Measurements from ENCODE around the gene C6orf47.
A peak's percentile ranks its signal among the peaks of the same experiment; 100 is the strongest.

The C6orf47 gene

DNA sequence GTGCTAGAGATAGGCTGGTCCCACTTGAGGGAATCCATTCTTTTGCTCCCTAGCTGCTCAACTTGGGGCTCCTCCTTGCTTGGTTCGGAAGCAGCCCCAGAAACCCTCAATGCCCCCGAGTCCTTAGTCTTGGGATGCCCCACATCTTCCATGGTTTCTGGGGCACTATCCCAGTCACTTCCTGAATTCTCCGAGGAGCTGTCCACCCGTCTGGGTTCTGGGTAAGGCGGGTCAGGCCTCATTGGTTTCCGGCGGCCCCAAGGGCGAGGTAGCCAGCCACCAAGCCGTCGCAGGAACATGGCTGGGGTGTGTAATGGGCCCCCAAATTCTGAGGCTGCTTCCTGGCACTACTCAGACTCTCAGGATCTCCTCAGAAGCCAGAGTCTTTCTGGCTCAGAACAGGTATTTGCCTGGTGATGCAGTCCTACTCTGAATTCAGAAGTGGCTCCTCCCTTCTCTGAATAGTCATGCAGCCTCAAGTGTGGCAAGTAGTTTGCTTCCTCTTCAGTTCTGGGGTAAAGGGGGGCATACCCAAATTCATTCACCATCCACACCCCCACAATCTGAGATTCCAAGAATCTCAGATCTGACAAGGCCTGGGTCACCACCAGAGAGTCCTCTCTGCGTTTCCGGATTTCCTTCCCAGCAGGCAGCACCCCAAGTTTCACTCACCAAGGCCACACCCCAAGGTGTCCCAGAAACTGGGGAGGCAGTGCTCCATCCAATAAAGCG is 763 bp downstream of the C6orf47 start:
- ChIA-PET CTCF (interaction anchor here (0.7 to 3.1 kb wide), 6 partner anchors 8 to 205 kb away, joined by 3 to 13 read pairs (median 4); partner anchors contain the start of genes BAG6, LY6G5B and LY6G5C), POLR2A (interaction anchor here (0.6 to 1.7 kb wide), 5 partner anchors 8 to 168 kb away, joined by 3 to 15 read pairs (median 4); partner anchors contain the start of genes BAG6 and HSPA1B)
- peak overlapping the region; percentile 86 for H3K4me3 ChIP-seq (ENCODE audit: low read depth, low read length)
- TF ChIP-seq, protein P1, sequence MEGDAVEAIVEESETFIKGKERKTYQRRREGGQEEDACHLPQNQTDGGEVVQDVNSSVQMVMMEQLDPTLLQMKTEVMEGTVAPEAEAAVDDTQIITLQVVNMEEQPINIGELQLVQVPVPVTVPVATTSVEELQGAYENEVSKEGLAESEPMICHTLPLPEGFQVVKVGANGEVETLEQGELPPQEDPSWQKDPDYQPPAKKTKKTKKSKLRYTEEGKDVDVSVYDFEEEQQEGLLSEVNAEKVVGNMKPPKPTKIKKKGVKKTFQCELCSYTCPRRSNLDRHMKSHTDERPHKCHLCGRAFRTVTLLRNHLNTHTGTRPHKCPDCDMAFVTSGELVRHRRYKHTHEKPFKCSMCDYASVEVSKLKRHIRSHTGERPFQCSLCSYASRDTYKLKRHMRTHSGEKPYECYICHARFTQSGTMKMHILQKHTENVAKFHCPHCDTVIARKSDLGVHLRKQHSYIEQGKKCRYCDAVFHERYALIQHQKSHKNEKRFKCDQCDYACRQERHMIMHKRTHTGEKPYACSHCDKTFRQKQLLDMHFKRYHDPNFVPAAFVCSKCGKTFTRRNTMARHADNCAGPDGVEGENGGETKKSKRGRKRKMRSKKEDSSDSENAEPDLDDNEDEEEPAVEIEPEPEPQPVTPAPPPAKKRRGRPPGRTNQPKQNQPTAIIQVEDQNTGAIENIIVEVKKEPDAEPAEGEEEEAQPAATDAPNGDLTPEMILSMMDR (IDR thresholded peaks at IDR 0.05; ENCODE audit: insufficient read depth, low read length, missing control alignments): no peak
- no peak for DNase-seq (ENCODE audit: low read depth, low spot score)

DNA sequence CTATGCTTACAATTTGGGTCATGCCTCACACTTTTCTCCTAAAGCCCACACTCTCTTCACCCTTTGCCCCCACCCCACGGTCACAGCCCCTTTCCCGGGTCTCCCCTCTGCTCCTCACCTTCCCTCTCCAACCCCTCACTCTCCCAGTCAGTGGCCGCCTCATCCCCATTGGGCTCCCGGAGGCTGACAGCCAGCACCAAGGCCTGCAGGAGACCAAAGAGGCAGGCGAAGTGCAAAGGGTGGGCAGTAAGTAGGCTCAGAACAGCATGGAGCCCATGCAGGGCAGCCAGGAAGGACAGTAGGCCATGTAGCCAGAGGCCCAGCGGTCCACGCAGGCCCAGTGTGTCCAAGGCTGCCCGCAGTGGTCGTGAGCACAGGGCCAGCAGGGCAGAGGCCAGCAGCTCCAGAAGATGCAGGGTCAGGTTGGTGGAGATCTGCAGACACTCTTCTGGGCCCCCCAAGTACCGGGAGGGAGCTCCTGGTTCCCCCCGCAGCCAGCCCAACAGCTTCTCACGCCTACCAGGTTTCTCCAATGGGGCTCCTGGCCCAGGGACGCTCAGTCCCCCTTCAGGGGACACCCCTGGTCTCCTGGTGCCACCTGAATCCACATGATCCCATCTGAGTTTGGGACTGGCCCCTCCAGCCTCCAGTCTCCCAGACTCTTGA is 1.5 kb downstream of the C6orf47 start:
- DNase-seq (ENCODE audit: low read depth, low spot score): no peak
- TF ChIP-seq, protein P1 (IDR thresholded peaks at IDR 0.05; ENCODE audit: insufficient read depth, low read length, missing control alignments): no peak
- ChIA-PET POLR2A (no interaction called here), CTCF (interaction anchor here (0.7 to 3.1 kb wide), 2 partner anchors 8 to 206 kb away, joined by 3 to 13 read pairs; partner anchors contain the start of gene BAG6)
- peak overlapping the region; percentile 86 for H3K4me3 ChIP-seq (ENCODE audit: low read depth, low read length)

DNA sequence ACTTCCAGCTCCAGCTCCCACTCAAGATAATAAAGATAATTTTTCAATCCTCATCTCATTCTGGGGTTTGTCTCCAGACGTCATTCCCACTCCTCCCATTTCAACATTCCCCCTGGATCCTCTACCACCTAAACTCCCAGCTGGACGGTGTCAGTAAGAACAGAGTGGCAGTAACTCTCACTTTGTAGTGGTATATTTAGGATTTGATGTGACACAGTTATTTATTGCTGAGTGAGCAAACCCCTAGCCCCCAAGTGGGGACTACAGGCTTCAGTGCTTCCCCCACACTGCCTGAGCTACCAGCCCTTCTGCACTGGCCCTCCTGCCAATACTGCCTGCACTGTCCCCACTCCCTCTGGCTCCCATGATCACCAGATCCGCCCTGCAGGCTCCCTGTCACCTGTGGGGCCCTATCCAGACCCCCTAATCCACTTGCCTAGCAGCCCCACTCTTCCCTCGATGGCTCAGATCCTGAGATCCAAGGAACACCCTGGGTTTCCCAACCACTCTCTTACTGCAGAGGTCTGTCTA is 2.4 kb downstream of the C6orf47 start:
- TF ChIP-seq, protein P1 (IDR thresholded peaks at IDR 0.05; ENCODE audit: insufficient read depth, low read length, missing control alignments): no peak
- DNase-seq (ENCODE audit: low read depth, low spot score): no peak
- CTCF ChIA-PET: no interaction called here
- H3K4me3 ChIP-seq (ENCODE audit: low read depth, low read length): no peak overlapping the region
- POLR2A ChIA-PET: no interaction called here

DNA sequence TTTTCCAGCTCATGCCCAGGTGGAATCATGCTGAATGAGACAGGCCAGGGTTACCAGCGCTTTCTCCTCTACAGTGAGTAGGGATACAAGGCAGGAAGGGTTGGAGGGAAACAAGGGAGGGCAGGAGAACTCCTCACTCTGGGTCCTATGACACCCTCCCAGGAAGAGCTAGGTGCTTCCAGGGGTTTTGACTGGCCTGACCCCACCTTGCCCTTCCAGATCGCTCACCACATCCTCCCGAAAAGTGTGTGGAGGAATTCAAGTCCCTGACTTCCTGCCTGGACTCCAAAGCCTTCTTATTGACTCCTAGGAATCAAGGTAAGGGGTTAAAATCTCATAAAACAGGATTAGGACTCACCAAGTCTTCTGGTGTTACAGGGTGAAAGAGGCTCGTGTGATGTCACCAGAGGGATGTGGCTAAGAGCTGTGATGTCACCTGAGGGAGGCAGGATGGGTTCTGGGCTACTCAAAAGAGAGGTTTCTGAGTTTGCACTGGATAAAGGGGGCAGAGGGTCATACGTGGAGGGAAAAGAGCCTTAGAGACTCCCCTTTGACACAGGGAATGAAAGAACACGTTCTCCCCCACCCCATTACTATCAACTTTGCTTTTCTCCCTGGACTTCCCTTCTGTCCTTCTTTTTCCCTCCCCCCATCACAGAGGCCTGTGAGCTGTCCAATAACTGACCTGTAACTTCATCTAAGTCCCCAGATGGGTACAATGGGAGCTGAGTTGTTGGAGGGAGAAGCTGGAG is 3.0 kb downstream of the C6orf47 start:
- DNase-seq (ENCODE audit: low read depth, low spot score): no peak
- CTCF ChIA-PET: no interaction called here
- POLR2A ChIA-PET: no interaction called here
- H3K4me3 ChIP-seq (ENCODE audit: low read depth, low read length): no peak overlapping the region
- TF ChIP-seq, protein P1 (IDR thresholded peaks at IDR 0.05; ENCODE audit: insufficient read depth, low read length, missing control alignments): no peak

DNA sequence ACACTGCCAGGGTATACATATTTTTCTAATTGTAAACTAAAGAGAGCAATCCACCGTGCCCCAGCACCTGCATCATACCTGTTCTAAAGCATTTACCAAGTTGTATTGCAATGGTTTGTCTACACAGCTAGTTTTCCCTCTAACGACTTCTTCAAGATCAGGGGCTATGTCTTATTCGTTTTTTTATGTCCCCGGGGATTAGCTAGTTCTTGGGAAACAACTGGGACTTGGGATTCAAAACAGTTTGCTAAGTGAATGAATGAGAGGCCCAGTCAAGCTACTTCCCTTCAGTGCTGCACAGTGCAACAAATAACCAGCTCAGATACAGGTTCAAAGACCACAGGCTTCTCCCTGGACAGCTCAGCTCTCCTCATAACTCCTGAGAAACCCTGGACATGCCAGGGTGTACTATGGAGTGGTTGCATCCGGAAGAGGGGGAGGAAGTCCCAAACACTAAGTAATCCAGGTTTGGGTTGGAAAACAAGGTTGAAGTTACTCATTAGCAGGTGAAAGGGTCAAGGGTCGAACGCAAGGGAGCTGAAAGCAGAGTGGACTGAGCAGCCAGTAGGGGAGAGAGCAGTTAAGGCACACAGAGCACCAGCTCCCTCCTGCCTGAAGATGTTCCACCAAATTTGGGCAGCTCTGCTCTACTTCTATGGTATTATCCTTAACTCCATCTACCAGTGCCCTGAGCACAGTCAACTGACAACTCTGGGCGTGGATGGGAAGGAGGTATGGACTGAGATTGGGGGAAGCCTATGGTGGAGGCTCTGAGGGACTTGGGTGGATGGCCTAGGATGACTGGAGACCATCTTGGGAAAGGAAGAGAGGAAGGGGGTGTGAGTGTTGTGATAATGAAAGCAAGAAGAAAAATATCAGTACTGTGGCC is 5.0 kb downstream of the C6orf47 start, which contains the start of gene APOM:
APOM (plus strand) TSS at position 546 of the 889 bp plus-strand sequence; CDS start at position 619, 73 bp downstream.
- TF ChIP-seq, protein P1 (IDR thresholded peaks at IDR 0.05; ENCODE audit: insufficient read depth, low read length, missing control alignments): no peak
- no peak within 1 kb of the TSS for H3K4me3 ChIP-seq (ENCODE audit: low read depth, low read length)
- CTCF ChIA-PET: interaction anchor here (1.2 kb wide), 1 partner anchor 9 kb away, joined by 3 read pairs; the partner anchor contains the start of gene GPANK1
- POLR2A ChIA-PET: interaction anchor here (1.1 kb wide), 1 partner anchor 159 kb away, joined by 3 read pairs; no protein-coding TSS in a partner anchor
- no peak for DNase-seq (ENCODE audit: low read depth, low spot score)

All from AG04449 (cell line).